HG02884 (cell line): ENCODE measurements around the gene OR2L3.
"Not testable (repeated sequence)": the region's sequence is repeated elsewhere in the genome, so short reads cannot be mapped to it uniquely, and the experiment has no call there.

Experiments used
- ATAC-seq: cut with Tn5 transposase; IDR thresholded peaks from one replicate; pipeline ENCODE4 v1.9.1; 2021; ENCODE audit warnings: mild to moderate bottlenecking, moderate library complexity; ENCODE audit not compliant: unreplicated experiment

OR2L3 gene

GRCh38 chr1:248046536-248046935 is at the start of gene OR2L3:
Gene OR2L3, plus strand, starts transcription at chr1:248046836. Its CDS starts 13,846 bp downstream, at chr1:248060682.
- ATAC-seq: no peak

GRCh38 chr1:247998811-247999210 is 47.8 kb upstream of the OR2L3 start:
- no peak for ATAC-seq

GRCh38 chr1:248000169-248000568 is 46.5 kb upstream of the OR2L3 start:
- no peak for ATAC-seq

- ATAC-seq: no peak
These were observed 38.9 kb upstream of the OR2L3 start for GRCh38 chr1:248007778-248008177.

GRCh38 chr1:248009681-248010080 is 37.0 kb upstream of the OR2L3 start:
- no peak for ATAC-seq

- ATAC-seq: no peak
These were observed 33.4 kb upstream of the OR2L3 start, which contains the start of gene OR2L5 for GRCh38 chr1:248013229-248013710. Gene OR2L5, plus strand, starts transcription at chr1:248013660. Its CDS starts 8,288 bp downstream, at chr1:248021948.

- no peak for ATAC-seq
These were observed 30.8 kb upstream of the OR2L3 start for GRCh38 chr1:248015803-248016202.

GRCh38 chr1:248029770-248030169 is 16.9 kb upstream of the OR2L3 start, which contains the start of gene OR2L2:
Gene OR2L2, plus strand, starts transcription at chr1:248030070. Its CDS starts 8,198 bp downstream, at chr1:248038268.
- no peak for ATAC-seq

GRCh38 chr1:248045209-248045608 is 1.4 kb upstream of the OR2L3 start:
- no peak for ATAC-seq

GRCh38 chr1:248047008-248047407 is 372 bp downstream of the OR2L3 start:
- no peak for ATAC-seq

- no peak for ATAC-seq
These were observed 8.0 kb downstream of the OR2L3 start for GRCh38 chr1:248054671-248055070.

- no peak for ATAC-seq
These were observed 8.6 kb downstream of the OR2L3 start for GRCh38 chr1:248055261-248055660.

- ATAC-seq: no peak
These were observed 18.4 kb downstream of the OR2L3 start for GRCh38 chr1:248065071-248065470.

- ATAC-seq: no peak
These were observed 19.0 kb downstream of the OR2L3 start for GRCh38 chr1:248065604-248066003.

- ATAC-seq: not testable (repeated sequence)
These were observed 37.2 kb downstream of the OR2L3 start for GRCh38 chr1:248083864-248084263.

- no peak for ATAC-seq
These were observed 48.2 kb downstream of the OR2L3 start, which contains the start of gene OR2L13 for GRCh38 chr1:248094884-248095283. Gene OR2L13, plus strand, starts transcription at chr1:248095184. Its CDS starts 4,192 bp downstream, at chr1:248099376.

GRCh38 chr1:248098529-248098928 is 51.9 kb downstream of the OR2L3 start:
- no peak for ATAC-seq

GRCh38 chr1:248102847-248103246 is 56.2 kb downstream of the OR2L3 start:
- ATAC-seq: no peak

- ATAC-seq: no peak
These were observed 64.5 kb downstream of the OR2L3 start for GRCh38 chr1:248111157-248111556.
